HCT116 (cell line): ENCODE results near the gene PLPP2. TPM values are rescaled to one million over a fixed set of nuclear protein-coding genes. Genes with fewer than 3 reads are reported as not detected.

Experiments used
- ATAC-seq: fragments of 200-7000 bp; cut with Tn5 transposase; 2 replicates; pipeline ENCODE4 v1.9.1; 2020; ENCODE audit warnings: mild to moderate bottlenecking, moderate library complexity
- BruUV-seq: library from RNA; stranded (reverse); fragments of 400-500 nt; replicated peaks from 2 replicates; lab custom pipeline; 2021; lab: Mats Ljungman, UMichigan
- CTCF ChIA-PET: fragments of 300-600 bp; sonication (Branson Sonifier 250); formaldehyde crosslinking; loops from one replicate; lab custom pipeline; 2021; ENCODE audit warnings: antibody characterized with exemption; lab: Charles Lee
- POLR2A ChIA-PET: fragments of 300-600, 350-600 bp; sonication (Branson Sonifier 250); formaldehyde crosslinking; loops from one replicate; lab custom pipeline; 2021; ENCODE audit warnings: antibody characterized with exemption; lab: Charles Lee
- RAD21 ChIA-PET, 2 experiments: fragments of 300-600 bp; sonication (Branson Sonifier 250); formaldehyde crosslinking; loops; one replicate each; lab custom pipeline; 2023; ENCODE audit warnings: low total read pairs in 2 of 2; ENCODE audit not compliant: uncharacterized antibody in 2 of 2, unreplicated experiment in 2 of 2, low non-redundant PET in 1 of 2; lab: Charles Lee
- DNase-seq: peaks from one replicate; pipeline ENCODE4 v3.0.0-alpha.2; 2010; ENCODE audit warnings: low read depth, low spot score
- H2AFZ ChIP-seq: fragments of 200-600 bp; shearing (Covaris generic), sonication (generic); 2 replicates; pipeline ENCODE4 v1.6.1; 2017; ENCODE audit warnings: low read depth, mixed run types, mixed read lengths, antibody characterized with exemption, low read length; ENCODE audit not compliant: poor library complexity, severe bottlenecking
- H3K27ac ChIP-seq: 2 replicates; pipeline ENCODE4 v1.5.1; 2012; ENCODE audit warnings: low read depth, low read length
- H3K27me3 ChIP-seq: fragments of 200-600 bp; sonication (generic); 2 replicates; pipeline ENCODE4 v1.6.1; 2016; ENCODE audit warnings: mixed run types, low read length, mixed read lengths; ENCODE audit not compliant: insufficient read depth
- H3K36me3 ChIP-seq, 2 experiments: fragments of 200-500 bp in 1 of 2; fragments of 200-600 bp in 1 of 2; sonication (Bioruptor generic) in 1 of 2; sonication (generic) in 1 of 2; 2 replicates each; pipeline versions ENCODE4 v1.5.1 to v1.6.1; 2014 to 2016; ENCODE audit warnings: low read length in 2 of 2, inconsistent platforms in 1 of 2, mixed read lengths in 1 of 2, mixed run types in 1 of 2; ENCODE audit not compliant: insufficient read depth in 2 of 2, control insufficient read depth in 1 of 2
- H3K4me1 ChIP-seq, 2 experiments: fragments of 200-600 bp in 1 of 2; sonication (generic) in 1 of 2; 2 replicates each; pipeline versions ENCODE4 v1.5.1 to v1.6.1; 2012 to 2017; ENCODE audit warnings: low read length in 2 of 2, inconsistent platforms in 1 of 2, mild to moderate bottlenecking in 1 of 2, mixed read lengths in 1 of 2, mixed run types in 1 of 2, moderate library complexity in 1 of 2; ENCODE audit not compliant: insufficient read depth in 2 of 2, control insufficient read depth in 1 of 2
- H3K4me2 ChIP-seq: fragments of 200-600 bp; sonication (generic); 2 replicates; pipeline ENCODE4 v1.6.1; 2017; ENCODE audit warnings: mixed run types, low read length, mixed read lengths
- H3K4me3 ChIP-seq, 2 experiments: fragments of 200-600 bp in 1 of 2; sonication (generic) in 1 of 2; replicated peaks in 1 of 2; 2 replicates each; pipeline ENCODE4 v1.5.1; 2011 to 2016; ENCODE audit warnings: low read length in 2 of 2, control low read depth in 1 of 2, low read depth in 1 of 2, mild to moderate bottlenecking in 1 of 2, mixed read lengths in 1 of 2, mixed run types in 1 of 2
- H3K79me2 ChIP-seq: fragments of 200-600 bp; sonication (generic); 2 replicates; pipeline ENCODE4 v1.6.1; 2017; ENCODE audit warnings: mild to moderate bottlenecking, mixed run types, low read length, moderate library complexity, mixed read lengths; ENCODE audit not compliant: insufficient read depth
- H3K9ac ChIP-seq: fragments of 200-600 bp; sonication (generic); 2 replicates; pipeline ENCODE4 v1.6.1; 2016; ENCODE audit warnings: low read length, mixed read lengths
- H3K9me2 ChIP-seq: fragments of 200-600 bp; sonication (generic), shearing (Covaris generic); 2 replicates; pipeline ENCODE4 v1.6.1; 2017; ENCODE audit warnings: mixed run types, mild to moderate bottlenecking, moderate library complexity; ENCODE audit not compliant: insufficient read depth
- H3K9me3 ChIP-seq, 2 experiments: fragments of 200-500 bp in 1 of 2; fragments of 200-600 bp in 1 of 2; sonication (Bioruptor generic) in 1 of 2; sonication (generic) in 1 of 2; 2 replicates each; pipeline ENCODE4 v1.6.1; 2014 to 2017; ENCODE audit warnings: low read length in 2 of 2, mixed read lengths in 2 of 2, inconsistent platforms in 1 of 2, low read depth in 1 of 2, mild to moderate bottlenecking in 1 of 2, mixed run types in 1 of 2, moderate library complexity in 1 of 2; ENCODE audit not compliant: control insufficient read depth in 1 of 2, insufficient read depth in 1 of 2
- H4K20me1 ChIP-seq: fragments of 200-600 bp; sonication (generic), shearing (Covaris generic); 2 replicates; pipeline ENCODE4 v1.6.1; 2017; ENCODE audit warnings: mixed run types, mild to moderate bottlenecking, moderate library complexity; ENCODE audit not compliant: insufficient read depth
- CEBPB ChIP-seq: IDR thresholded peaks from 2 replicates; pipeline ENCODE4 v1.6.1; 2012; ENCODE audit warnings: low read depth
- EGR1 ChIP-seq: IDR thresholded peaks from 2 replicates; pipeline ENCODE4 v1.6.1; 2012; ENCODE audit warnings: low read depth
- EZH2phosphoT487 ChIP-seq: fragments of 200-600 bp; IDR thresholded peaks from 2 replicates; pipeline ENCODE4 v1.6.1; 2018; ENCODE audit warnings: antibody characterized with exemption, borderline replicate concordance
- FOSL1 ChIP-seq: IDR thresholded peaks from 2 replicates; pipeline ENCODE4 v1.6.1; 2012; ENCODE audit warnings: low read depth
- MAX ChIP-seq: IDR thresholded peaks from 2 replicates; pipeline ENCODE4 v1.6.1; 2012
- POLR2AphosphoS5 ChIP-seq: IDR thresholded peaks from 2 replicates; pipeline ENCODE4 v1.6.1; 2011; ENCODE audit warnings: mild to moderate bottlenecking, low read depth, low read length, moderate library complexity
- SP1 ChIP-seq: IDR thresholded peaks from 2 replicates; pipeline ENCODE4 v1.6.1; 2012; ENCODE audit warnings: low read depth
- SRF ChIP-seq: IDR thresholded peaks from 2 replicates; pipeline ENCODE4 v1.6.1; 2012; ENCODE audit warnings: low read depth
- TCF7L2 ChIP-seq: IDR thresholded peaks from 2 replicates; pipeline ENCODE4 v1.7.0; 2011; ENCODE audit warnings: borderline replicate concordance, inconsistent platforms; ENCODE audit not compliant: insufficient read depth, insufficient read length; ENCODE audit errors: extremely low read depth
- ZFX ChIP-seq: fragments of 450-650 bp; IDR thresholded peaks from 2 replicates; pipeline ENCODE4 v1.6.1; 2017
- intact Hi-C: fragments of 100-400 bp; cut with micrococcal nuclease; formaldehyde crosslinking; loops from 2 replicates; pipeline ENCODE4 v1.10.0; 2022
- total RNA-seq: library from RNA; stranded (reverse); gene quantifications from one replicate; pipeline ENCODE4 v1.2.1, GENCODE V29; 2021; ENCODE audit not compliant: unreplicated experiment

Gene PLPP2
- total RNA-seq, 1 experiment from 2014 or later, result 128 TPM

- no TSS peak for BruUV-seq
- ChIA-PET RAD21 (no interaction called here), CTCF (no interaction called here), POLR2A (no interaction called here)
- Histone ChIP-seq H2AFZ (no peak overlapping the region), H4K20me1 (no peaks in the 10 kb centered on the region), H3K79me2 (no peaks in the 10 kb centered on the region), H3K27me3 (no peaks in the 10 kb centered on the region), H3K4me1 (no peaks in the 10 kb centered on the region), H3K9me2 (no peaks in the 10 kb centered on the region), H3K9me3 (no peaks in the 10 kb centered on the region), H3K9ac (no peak overlapping the region), H3K4me3 (no peak overlapping the region), H3K4me2 (no peak overlapping the region), H3K27ac (no peak overlapping the region), H3K36me3 (peaks cover 0 to 8% of the 10 kb centered on the region in 2 experiments; a peak in 3 of 4 replicates)
- no peak for ATAC-seq
- TF ChIP-seq TCF7L2 (no peak), EZH2phosphoT487 (no peak)
- no peak for DNase-seq
- intact Hi-C loops, result no loop called here
Measured at GRCh38 chr19:275958-276646, 15.1 kb downstream of the PLPP2 start.

- DNase-seq (no peak), ATAC-seq (no peak)
- no peaks in the 10 kb centered on the region for H3K9me2 ChIP-seq
- no peak overlapping the region for H3K27ac ChIP-seq
- H4K20me1 ChIP-seq, result no peaks in the 10 kb centered on the region
- H3K4me2 ChIP-seq, result no peak overlapping the region
- H3K9ac ChIP-seq, result no peak overlapping the region
- BruUV-seq, result no TSS peak
- no peak overlapping the region for H2AFZ ChIP-seq
- RAD21 ChIA-PET, result no interaction called here
- intact Hi-C loops, result no loop called here
- TF ChIP-seq SRF (no peak), TCF7L2 (no peak), SP1 (no peak), CEBPB (no peak), EGR1 (no peak), FOSL1 (no peak), ZFX (no peak), POLR2AphosphoS5 (no peak), MAX (no peak)
- TF ChIP-seq, all 23 proteins: peak for 0
- POLR2A ChIA-PET, result no interaction called here
- H3K79me2 ChIP-seq, result no peaks in the 10 kb centered on the region
- CTCF ChIA-PET, result no interaction called here
- H3K27me3 ChIP-seq, result no peaks in the 10 kb centered on the region
- no peaks in the 10 kb centered on the region for H3K9me3 ChIP-seq
- no peaks in the 10 kb centered on the region for H3K4me1 ChIP-seq
- no peak overlapping the region for H3K4me3 ChIP-seq
- no peaks in the 10 kb centered on the region; a peak in 1 of 4 replicates for H3K36me3 ChIP-seq
Measured at GRCh38 chr19:275000-275399, 16.2 kb downstream of the PLPP2 start.
